K562 treated with DMSO at 1 percent for 12 hours (cell line): ENCODE results near the gene LMF2. TPM values are rescaled to one million over a fixed set of nuclear protein-coding genes. Genes with fewer than 3 reads are reported as not detected.

Source experiments
- total RNA-seq: library from RNA; unstranded; fragments of 300-600 nt; gene quantifications from 2 replicates; pipeline ENCODE4 v1.2.3, GENCODE V29; 2022; ENCODE audit not compliant: insufficient read depth

The LMF2 gene, protein sequence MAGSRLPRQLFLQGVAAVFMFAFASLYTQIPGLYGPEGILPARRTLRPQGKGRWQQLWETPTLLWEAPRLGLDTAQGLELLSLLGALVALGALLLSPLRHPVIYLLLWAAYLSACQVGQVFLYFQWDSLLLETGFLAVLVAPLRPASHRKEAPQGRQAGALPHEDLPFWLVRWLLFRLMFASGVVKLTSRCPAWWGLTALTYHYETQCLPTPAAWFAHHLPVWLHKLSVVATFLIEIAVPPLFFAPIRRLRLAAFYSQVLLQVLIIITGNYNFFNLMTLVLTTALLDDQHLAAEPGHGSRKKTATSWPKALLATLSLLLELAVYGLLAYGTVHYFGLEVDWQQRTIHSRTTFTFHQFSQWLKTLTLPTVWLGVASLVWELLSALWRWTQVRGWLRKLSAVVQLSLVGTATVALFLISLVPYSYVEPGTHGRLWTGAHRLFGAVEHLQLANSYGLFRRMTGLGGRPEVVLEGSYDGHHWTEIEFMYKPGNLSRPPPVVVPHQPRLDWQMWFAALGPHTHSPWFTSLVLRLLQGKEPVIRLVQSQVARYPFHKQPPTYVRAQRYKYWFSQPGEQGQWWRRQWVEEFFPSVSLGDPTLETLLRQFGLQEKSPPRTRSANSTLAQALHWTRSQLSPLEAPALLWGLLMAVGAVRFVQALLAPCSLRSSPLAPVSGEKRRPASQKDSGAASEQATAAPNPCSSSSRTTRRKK
- total RNA-seq, result 47.0 and 59.2 TPM in 2 replicates

DNA sequence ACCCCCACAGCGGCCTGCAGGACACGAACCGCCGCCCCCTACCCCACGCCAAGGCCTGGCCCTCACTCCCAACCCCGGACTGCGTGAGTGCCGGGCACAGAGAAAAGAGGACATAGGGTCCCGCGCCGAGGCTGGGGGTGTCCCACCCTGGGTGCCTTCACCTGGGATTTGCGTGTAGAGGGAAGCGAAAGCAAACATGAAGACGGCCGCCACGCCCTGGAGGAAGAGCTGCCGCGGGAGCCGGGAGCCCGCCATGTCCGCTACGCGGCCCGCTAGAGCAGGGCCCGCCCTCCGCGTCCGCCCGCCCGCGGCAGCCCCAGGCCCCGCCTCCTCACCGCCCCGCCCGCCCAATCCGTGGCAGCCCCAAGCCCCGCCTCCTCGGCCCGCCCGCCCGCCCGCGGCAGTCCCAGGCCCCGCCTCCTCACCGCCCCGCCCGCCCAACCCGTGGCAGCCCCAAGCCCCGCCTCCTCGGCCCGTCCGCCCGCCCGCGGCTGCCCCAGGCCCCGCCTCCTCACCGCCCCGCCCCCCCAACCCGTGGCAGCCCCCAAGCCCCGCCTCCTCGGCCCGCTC is at the start of gene LMF2:
Gene LMF2 (minus strand): TSS at position 282 of the 570 bp plus-strand sequence. CDS start 27 bp downstream, at position 255.

DNA sequence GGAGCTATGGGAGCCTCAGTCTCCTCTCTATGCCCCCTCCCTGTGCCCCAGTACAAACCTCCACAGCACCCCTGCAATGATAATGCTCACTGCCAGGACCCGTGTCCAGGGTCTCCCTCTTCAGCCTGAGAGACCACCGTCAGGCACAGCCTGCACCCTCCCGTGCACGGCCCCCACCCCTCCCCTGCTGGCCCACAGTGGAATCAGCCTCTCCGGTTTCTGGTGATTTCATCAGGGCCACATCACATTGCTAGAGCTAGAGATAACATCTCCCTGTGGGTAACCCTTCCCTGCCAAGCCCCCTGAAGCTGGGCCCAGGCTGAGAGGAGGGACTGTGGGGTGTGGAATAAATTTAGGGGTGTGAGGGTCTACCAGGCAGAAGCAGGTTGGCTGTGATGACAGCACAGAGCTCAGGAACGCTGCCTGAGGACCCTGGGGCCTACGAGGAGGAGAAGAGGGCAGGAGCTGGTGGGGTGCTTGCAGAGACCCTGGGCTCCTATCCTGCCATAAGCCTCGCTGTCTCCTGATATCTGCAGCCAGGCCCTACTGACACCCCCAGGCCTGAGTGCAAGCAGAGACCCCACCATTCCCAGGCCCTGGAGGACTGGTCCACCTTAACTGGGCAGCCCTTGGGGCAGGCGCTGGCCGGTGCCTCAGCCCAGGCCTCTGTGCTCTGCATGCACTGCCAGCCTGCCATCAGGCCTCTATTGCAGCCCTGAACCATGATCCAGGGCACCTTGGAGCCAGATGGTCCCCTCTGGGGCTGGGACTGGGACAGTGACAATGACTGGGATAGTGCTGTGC is 38.2 kb upstream of the LMF2 start, which contains the start of gene KLHDC7B:
Gene KLHDC7B (plus strand): TSS at position 378 of the 804 bp plus-strand sequence. CDS start 345 bp downstream, at position 723.

DNA sequence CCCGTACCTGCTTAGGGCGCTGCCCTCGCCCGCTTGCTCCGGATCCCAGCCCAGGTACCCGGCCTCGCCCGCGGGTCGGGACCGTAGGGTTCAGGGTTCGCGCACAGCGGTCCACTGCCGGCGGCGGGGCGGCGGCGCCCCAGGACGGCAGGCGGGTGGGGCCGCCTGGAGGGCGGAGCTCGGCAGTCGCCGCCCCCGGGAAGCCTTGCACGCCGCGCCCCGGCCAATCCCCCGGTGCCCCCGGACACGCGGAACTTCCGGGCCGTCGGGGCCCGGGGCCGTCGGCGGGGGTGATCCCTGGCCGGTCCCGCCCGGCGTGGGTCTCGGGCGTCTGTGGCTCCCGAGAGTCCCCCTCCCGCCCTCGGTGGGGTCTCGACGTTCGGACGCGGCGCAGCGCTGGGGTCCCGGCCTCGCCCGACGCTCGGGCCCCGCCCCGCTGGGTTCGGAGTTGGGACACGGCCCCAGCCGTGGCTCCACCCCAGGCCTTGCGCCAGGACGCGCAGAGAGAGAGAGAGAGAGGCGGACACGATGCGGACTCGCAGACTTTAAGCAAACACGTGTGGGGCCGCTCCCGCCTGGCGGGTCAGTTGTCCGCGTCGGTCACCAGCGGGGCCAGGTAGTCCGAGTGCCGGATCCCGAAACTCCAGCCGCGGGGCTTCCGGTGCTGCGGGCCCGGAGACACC is 22.5 kb upstream of the LMF2 start, which contains the start of gene TYMP:
Gene TYMP (minus strand): TSS at position 116 of the 683 bp plus-strand sequence. CDS start 303 bp downstream, outside the sequence.

DNA sequence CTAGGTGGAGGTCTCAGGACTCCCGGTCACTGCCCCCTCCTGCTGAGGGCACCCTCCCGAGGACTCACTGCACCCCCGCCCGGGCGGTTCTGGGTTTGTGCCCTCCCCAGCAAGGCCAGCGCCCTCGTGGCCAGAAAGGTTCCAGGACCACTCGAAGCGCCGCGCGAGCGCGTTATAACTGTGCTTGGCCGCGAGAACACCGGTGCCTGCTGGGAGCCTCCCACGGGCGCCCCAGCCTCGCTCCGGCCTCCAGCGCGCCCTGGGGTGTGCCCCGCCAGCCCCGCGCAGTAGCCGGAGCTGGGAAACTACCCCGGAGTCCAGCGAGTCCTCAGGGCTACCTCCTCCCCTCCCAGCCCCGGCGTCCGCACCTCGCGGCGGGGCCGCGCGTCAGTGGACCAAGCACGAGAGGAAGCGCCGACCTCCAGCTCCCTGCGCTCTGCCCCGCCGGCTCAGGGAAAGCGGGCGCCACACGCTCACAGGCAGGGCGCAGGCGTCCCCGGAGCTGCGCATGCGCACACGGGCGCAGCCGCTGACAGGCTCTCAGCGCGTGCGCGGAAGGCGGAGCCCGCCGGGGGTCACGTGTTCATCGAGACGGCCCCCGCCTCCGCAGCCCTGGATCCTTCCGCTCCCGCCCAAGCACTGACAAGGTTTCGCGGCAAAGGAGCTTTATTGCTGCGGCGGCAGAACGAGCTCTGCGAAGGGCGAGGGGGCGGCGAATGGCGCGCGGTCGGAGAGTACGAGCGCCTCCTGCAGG is 17.8 kb upstream of the LMF2 start, which contains the start of gene SCO2:
Gene SCO2 (minus strand): TSS at position 495 of the 754 bp plus-strand sequence. CDS start 1,187 bp downstream, outside the sequence.

DNA sequence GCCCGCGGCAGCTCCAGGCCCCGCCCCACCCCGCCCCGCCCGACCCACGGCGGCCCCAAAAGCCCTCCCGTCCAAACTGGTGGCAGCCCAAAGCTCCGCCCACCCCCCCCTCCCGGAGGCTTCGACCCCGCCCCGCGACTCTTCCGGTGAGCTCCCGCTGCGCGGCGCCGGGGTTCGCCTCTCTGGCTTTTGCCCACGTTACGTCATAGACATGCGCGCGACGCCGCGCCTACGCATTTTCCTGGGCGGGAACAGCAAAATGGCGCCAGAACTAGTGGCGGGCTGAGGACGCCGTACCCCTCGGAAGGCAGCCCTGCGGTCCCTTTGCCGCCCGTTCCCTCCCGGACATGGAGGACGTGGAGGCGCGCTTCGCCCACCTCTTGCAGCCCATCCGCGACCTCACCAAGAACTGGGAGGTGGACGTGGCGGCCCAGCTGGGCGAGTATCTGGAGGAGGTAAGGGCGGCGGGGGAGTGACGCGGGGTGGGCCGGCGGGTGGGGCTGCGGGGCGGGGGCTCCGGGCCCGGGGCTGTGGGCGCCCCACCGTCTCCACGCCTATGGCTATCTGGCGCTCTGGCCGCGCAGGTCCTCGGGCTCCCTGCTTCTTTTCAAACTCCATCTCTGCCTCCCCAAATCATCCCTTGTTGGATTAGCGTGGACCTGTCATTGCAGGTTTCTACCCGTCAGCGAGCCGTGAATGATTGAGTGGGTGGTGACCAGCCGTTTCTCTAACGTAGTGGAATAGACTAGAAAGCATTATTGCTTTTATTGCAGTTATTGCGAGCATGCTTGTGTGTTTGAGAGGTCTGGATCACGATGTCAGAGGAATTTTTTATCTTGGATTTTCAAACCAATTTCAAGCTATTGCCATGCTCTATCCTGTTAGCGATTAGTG is 736 bp upstream of the LMF2 start, which contains the start of gene NCAPH2:
Gene NCAPH2 (plus strand): TSS at position 234 of the 894 bp plus-strand sequence. CDS start 114 bp downstream, at position 348.

DNA sequence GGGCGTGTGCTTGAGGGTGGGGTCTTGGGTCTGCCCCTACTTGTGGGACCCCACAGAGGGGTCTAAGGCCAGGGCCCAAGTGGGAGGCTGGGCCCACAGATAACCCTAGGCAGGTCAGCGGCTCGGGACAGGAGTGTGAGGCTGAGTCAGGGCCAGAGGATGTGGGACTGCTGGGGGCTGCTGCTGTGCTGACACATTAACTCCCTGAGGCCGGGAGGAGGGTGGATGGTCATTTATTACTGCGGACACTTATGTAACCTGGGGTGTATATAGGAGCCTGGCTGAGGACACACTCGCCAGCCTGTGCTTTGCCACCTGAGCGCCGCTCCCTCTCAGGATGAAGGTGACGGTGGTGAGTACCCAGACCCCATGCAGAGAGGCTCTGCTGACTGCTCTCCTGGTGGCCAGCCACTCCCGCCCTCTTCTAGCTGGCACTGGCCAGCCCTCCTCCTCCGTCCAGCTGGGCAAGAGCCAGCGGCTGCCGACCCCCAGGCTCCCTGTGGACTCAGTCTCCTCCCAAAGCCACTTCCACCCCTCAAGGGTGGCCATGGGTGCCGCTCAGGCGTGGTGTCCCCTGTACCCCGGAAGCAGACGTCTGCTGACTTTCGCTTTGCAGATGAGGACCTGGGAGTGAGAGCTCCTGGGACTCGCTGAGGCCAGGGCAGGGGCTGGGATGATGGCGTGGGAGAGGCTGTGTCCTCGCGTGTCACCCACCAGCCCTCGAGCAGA is 20.8 kb downstream of the LMF2 start, which contains the start of gene MIOX:
Gene MIOX (plus strand): TSS at position 299 of the 729 bp plus-strand sequence. CDS start 39 bp downstream, at position 338.

DNA sequence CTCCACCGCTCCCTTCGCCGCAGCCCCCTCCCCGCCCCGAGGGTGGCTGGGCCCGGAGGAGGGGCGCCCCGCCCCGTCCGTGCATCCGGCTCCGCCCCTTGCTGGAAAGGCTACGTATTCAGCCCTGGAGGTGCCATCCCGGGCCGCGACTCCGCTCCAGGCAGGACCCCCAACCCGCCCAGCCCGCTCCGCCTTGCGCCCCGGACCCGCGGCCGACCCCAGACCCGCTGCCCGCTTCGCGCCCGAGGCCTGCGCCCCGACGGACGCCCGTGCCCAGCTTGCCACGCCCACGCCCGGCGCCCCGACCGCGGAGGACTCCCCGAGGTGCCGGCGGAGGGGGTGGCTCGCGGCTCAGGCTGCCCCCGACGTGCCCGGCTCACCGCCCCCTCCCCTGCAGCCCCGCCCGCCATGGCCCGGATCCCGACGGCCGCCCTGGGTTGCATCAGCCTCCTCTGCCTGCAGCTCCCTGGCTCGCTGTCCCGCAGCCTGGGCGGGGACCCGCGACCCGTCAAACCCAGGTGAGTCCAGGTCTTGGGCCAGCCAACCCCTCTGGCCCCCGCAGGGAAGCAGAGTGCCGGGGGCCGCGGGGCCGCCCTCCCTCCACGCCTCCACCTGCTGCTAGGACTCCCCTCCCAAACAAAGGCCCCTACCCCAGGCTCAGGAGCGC is 25.9 kb downstream of the LMF2 start, which contains the start of gene ADM2:
Gene ADM2 (plus strand): TSS at position 104 of the 667 bp plus-strand sequence. CDS start 305 bp downstream, at position 409.

DNA sequence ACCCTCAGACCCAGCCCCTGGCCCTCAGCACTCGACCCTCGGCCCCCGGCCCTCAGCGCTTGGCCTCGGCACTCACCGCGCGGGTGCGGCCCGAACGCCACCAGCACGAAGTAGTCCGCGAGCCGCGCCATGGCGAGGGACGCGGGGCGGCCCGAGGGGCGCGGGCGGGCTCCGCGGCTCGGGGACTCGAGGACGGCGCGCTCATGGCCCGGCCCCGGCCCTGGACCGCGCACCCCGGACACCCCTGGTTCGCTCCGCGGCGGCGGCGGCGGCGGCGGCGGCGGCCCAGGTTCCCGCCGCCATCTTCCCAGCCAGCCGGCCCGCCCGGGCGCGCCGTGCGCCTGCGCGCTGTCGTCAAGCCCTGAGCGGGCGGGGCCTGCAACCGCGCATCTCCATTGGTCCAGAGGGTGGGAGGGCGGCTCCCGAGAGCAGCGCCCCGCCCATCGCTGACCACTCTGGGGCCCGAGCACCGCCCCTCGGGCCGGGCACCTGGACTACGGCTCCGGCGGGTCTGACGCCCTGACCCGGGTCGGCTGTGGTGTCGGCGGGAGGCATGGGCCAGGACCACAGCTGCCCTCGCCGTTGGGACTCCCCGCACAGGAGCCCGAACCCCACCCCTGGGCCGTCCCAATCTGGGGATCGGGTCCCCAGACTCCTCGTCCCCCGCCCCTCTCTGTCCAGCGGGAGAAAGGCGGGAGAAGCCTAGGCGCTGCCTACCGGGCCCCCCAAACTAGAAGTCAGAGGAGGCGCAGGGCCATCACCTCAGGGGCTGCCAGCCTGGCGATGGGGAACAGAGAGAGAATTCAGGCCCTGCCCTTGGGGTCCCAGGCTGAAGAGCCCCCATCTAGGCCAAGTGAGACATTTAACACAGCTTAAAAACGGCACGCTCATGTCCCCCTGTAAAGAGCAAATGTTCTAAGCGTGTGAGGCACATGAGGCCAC is 32.5 kb downstream of the LMF2 start, which contains the start of gene SBF1:
Gene SBF1 (minus strand): TSS at position 326 of the 942 bp plus-strand sequence. CDS start 195 bp downstream, at position 131.

Other genes starting within 250 kb of the LMF2 start
- 18.9 and 24.6 TPM in 2 replicates for gene MAPK12, start 246.0 kb downstream of the LMF2 start, total RNA-seq
- gene MAPK11, start 237.3 kb downstream of the LMF2 start, total RNA-seq, result 3.8 and 5.0 TPM in 2 replicates
- gene PLXNB2, start 200.1 kb downstream of the LMF2 start, total RNA-seq, result 18.4 and 33.9 TPM in 2 replicates
- gene DENND6B, start 180.7 kb downstream of the LMF2 start, total RNA-seq, result 1.6 and 2.8 TPM in 2 replicates
- gene PPP6R2, start 164.4 kb downstream of the LMF2 start, total RNA-seq, result 41.2 and 53.8 TPM in 2 replicates
- gene SBF1, start 32.7 kb downstream of the LMF2 start, total RNA-seq, result 39.8 and 53.2 TPM in 2 replicates
- gene ADM2, start 26.2 kb downstream of the LMF2 start, total RNA-seq, result 5.9 and 9.7 TPM in 2 replicates
- gene MIOX, start 20.8 kb downstream of the LMF2 start, total RNA-seq, result not detected in 2 replicates
- gene NCAPH2, start 522 bp upstream of the LMF2 start, total RNA-seq, result 73.6 and 85.3 TPM in 2 replicates
- 1.5 and 4.1 TPM in 2 replicates for gene SCO2, start 17.9 kb upstream of the LMF2 start, total RNA-seq
- 1.9 and 8.0 TPM in 2 replicates for gene TYMP, start 22.3 kb upstream of the LMF2 start, total RNA-seq
- 7.0 and 9.5 TPM in 2 replicates for gene KLHDC7B, start 38.2 kb upstream of the LMF2 start, total RNA-seq
- gene SYCE3, start 55.2 kb upstream of the LMF2 start, total RNA-seq, result not detected in 2 replicates
- 4.1 and 13.6 TPM in 2 replicates for gene CPT1B, start 70.7 kb upstream of the LMF2 start, total RNA-seq
- 9.6 and 19.1 TPM in 2 replicates for gene CHKB, start 75.1 kb upstream of the LMF2 start, total RNA-seq
- 0.35 and 0.79 TPM in 2 replicates for gene MAPK8IP2, start 93.1 kb upstream of the LMF2 start, total RNA-seq
- gene ARSA, start 120.5 kb upstream of the LMF2 start, total RNA-seq, result 14.6 and 20.1 TPM in 2 replicates
- not detected in 2 replicates for gene SHANK3, start 165.1 kb upstream of the LMF2 start, total RNA-seq
- gene ACR, start 230.5 kb upstream of the LMF2 start, total RNA-seq, result not detected in 2 replicates